Prostate gland (tissue), 2 donors: Measurements from ENCODE around the gene CTTN. TPM values are rescaled to one million over a fixed set of nuclear protein-coding genes. Genes with fewer than 3 reads are reported as not detected.
"Not testable (repeated sequence)": the region's sequence is repeated elsewhere in the genome, so short reads cannot be mapped to it uniquely, and the experiment has no call there.

Experiments used
- DNase-seq: peaks from one replicate; pipeline ENCODE4 v3.0.0-alpha.2; 2019; ENCODE audit warnings: low spot score
- H3K27ac ChIP-seq, 2 donors: fragments of 200-600 bp; sonication (generic); 2 replicates each; pipeline ENCODE4 v1.5.1; 2017 to 2019
- H3K27me3 ChIP-seq: fragments of 200-600 bp; sonication (generic); replicated peaks from 2 replicates; pipeline ENCODE4 v1.5.1; 2019; ENCODE audit not compliant: insufficient read depth
- H3K36me3 ChIP-seq, 2 donors: fragments of 200-600 bp; sonication (generic); 1 replicate in 1 of 2; 2 replicates in 1 of 2; pipeline versions ENCODE4 v1.5.1 to v1.8.1; 2017 to 2019
- H3K4me1 ChIP-seq: fragments of 200-600 bp; sonication (generic); replicated peaks from 2 replicates; pipeline ENCODE4 v1.5.1; 2019
- H3K4me3 ChIP-seq, 2 donors: fragments of 200-600 bp; sonication (generic); 2 replicates each; pipeline ENCODE4 v1.5.1; 2017 to 2019
- H3K9me3 ChIP-seq: fragments of 200-600 bp; sonication (generic); 2 replicates; pipeline ENCODE4 v1.5.1; 2017
- CTCF ChIP-seq, 4 experiments: fragments of 200-600 bp in 2 of 4; fragments of 450-650 bp in 2 of 4; sonication (generic) in 2 of 4; IDR thresholded peaks; 1 replicate in 3 of 4; 2 replicates in 1 of 4; pipeline ENCODE4 v1.5.1; 2016 to 2019; ENCODE audit warnings: antibody characterized with exemption in 4 of 4, mild to moderate bottlenecking in 2 of 4, moderate library complexity in 2 of 4
- POLR2A ChIP-seq: fragments of 450-650 bp; IDR thresholded peaks from one replicate; pipeline ENCODE4 v1.6.1; 2016; ENCODE audit warnings: antibody characterized with exemption, mild to moderate bottlenecking
- POLR2AphosphoS5 ChIP-seq: sonication (generic); formaldehyde crosslinking; IDR thresholded peaks from one replicate; pipeline ENCODE4 v1.6.1; 2017; ENCODE audit warnings: antibody characterized with exemption
- WGBS: methylation state at CpG from one replicate; pipeline ENCODE4 v1.1.5; 2018; 5-methylcytosine and 5-hydroxymethylcytosine counted together
- intact Hi-C: fragments of 100-400 bp; cut with DNase I; formaldehyde crosslinking; loops from one replicate; pipeline ENCODE4 v1.14.2; 2022
- total RNA-seq, 2 donors: library from RNA; depleted of rRNA; stranded (reverse); fragments of >200 nt; gene quantifications; one replicate each; pipeline ENCODE4 v1.1.0, GENCODE V29; 2016

The CTTN gene
- total RNA-seq, 2 donors from 2014 or later = 208 to 348 TPM

- DNase-seq = no peak
- WGBS = 71% methylated on average over 6 of the region's 6 CpGs
- no peak for TF ChIP-seq POLR2A
- no peak for TF ChIP-seq CTCF (IDR thresholded peaks at IDR 0.05)
- no peak for TF ChIP-seq POLR2AphosphoS5
- H3K4me3 ChIP-seq = no peak overlapping the region
- H3K4me1 ChIP-seq = no peaks in the 10 kb centered on the region
- no peaks in the 10 kb centered on the region for H3K9me3 ChIP-seq
- intact Hi-C loops = no loop called here
- no peaks in the 10 kb centered on the region for H3K36me3 ChIP-seq
- no peak overlapping the region for H3K27ac ChIP-seq
- no peaks in the 10 kb centered on the region for H3K27me3 ChIP-seq
Observed at GRCh38 chr11:70389201-70389600, 9.1 kb upstream of the CTTN start.

GRCh38 chr11:70390882-70391281, 7.4 kb upstream of the CTTN start:
- not testable (repeated sequence) for H3K4me3 ChIP-seq, DNase-seq, H3K36me3 ChIP-seq, H3K27me3 ChIP-seq, H3K4me1 ChIP-seq, H3K27ac ChIP-seq, H3K9me3 ChIP-seq
- intact Hi-C loops = loop anchor here (10.0 kb wide), 2 partner anchors 66 to 186 kb away; partner anchors contain the start of gene FADD
- WGBS = 86% methylated on average over 7 of the region's 7 CpGs

GRCh38 chr11:70394211-70394950, 3.9 kb upstream of the CTTN start:
- no peaks in the 10 kb centered on the region for H3K4me1 ChIP-seq
- no peak for TF ChIP-seq CTCF (IDR thresholded peaks at IDR 0.05)
- no peaks in the 10 kb centered on the region for H3K9me3 ChIP-seq
- 92% methylated on average over 15 of the region's 15 CpGs for WGBS
- intact Hi-C loops = loop anchor here (10.0 kb wide), 2 partner anchors 70 to 190 kb away; partner anchors contain the start of gene FADD
- DNase-seq = no peak
- H3K27ac ChIP-seq = no peak overlapping the region
- H3K36me3 ChIP-seq = no peaks in the 10 kb centered on the region
- H3K4me3 ChIP-seq = no peak overlapping the region
- H3K27me3 ChIP-seq = no peaks in the 10 kb centered on the region

GRCh38 chr11:70397336-70397982, 870 bp upstream of the CTTN start:
- Histone ChIP-seq H3K9me3 (no peaks in the 10 kb centered on the region), H3K36me3 (no peaks in the 10 kb centered on the region), H3K27ac (peak overlapping the region; percentile 83 to 84), H3K27me3 (no peaks in the 10 kb centered on the region), H3K4me1 (no peaks in the 10 kb centered on the region), H3K4me3 (peak overlapping the region; percentile 77 to 91)
- DNase-seq = no peak
- WGBS = 26% methylated on average over 18 of the region's 18 CpGs
- intact Hi-C loops = loop anchor here (5.0 to 10.0 kb wide), 3 partner anchors 73 to 193 kb away; partner anchors contain the start of genes FADD and PPFIA1
- TF ChIP-seq POLR2AphosphoS5 = no peak
- no peak for TF ChIP-seq POLR2A
- no peak for TF ChIP-seq CTCF (IDR thresholded peaks at IDR 0.05)

- intact Hi-C loops = loop anchor here (5.0 to 10.0 kb wide), 3 partner anchors 74 to 194 kb away; partner anchors contain the start of genes FADD and PPFIA1
- Histone ChIP-seq H3K9me3 (no peaks in the 10 kb centered on the region), H3K4me1 (no peaks in the 10 kb centered on the region), H3K4me3 (peak overlapping the region; percentile 77 to 91), H3K27me3 (no peaks in the 10 kb centered on the region), H3K27ac (peak overlapping the region; percentile 83 to 84), H3K36me3 (no peaks in the 10 kb centered on the region)
- TF ChIP-seq CTCF (IDR thresholded peaks at IDR 0.05) (no peak), POLR2A (peak; percentile 7), POLR2AphosphoS5 (no peak)
- DNase-seq = no peak
- 2% methylated on average over 42 of the region's 42 CpGs for WGBS
Observed at GRCh38 chr11:70398834-70399680, 728 bp downstream of the CTTN start.
